Measurements from ENCODE around the gene IL3RA.

GRCh38 chrX:1385253-1386223, 49.0 kb downstream of the IL3RA start:
- no peak for TF ChIP-seq CTCF (IDR thresholded peaks at IDR 0.05)
- TF ChIP-seq ZFX (IDR thresholded peaks at IDR 0.05; ENCODE audit: borderline replicate concordance): no peak

Data from 22Rv1 (cell line).